Liver (tissue), 9 donors: ENCODE measurements around the gene SLC4A8. TPM values are rescaled to one million over a fixed set of nuclear protein-coding genes. Genes with fewer than 3 reads are reported as not detected.

Experiments
- DNase-seq: peaks from one replicate; pipeline ENCODE4 v3.0.0-alpha.2; 2017; ENCODE audit warnings: low spot score
- H3K27ac ChIP-seq, 2 donors: one replicate each; pipeline ENCODE4 v1.7.0; 2013; ENCODE audit warnings: inconsistent platforms in 2 of 2, low read length in 2 of 2, control low read depth in 1 of 2, low read depth in 1 of 2, mild to moderate bottlenecking in 1 of 2
- H3K27me3 ChIP-seq, 4 donors: one replicate each; pipeline versions ENCODE4 v1.6.1 to v1.7.0; 2013; ENCODE audit warnings: low read length in 3 of 4, inconsistent platforms in 1 of 4, mild to moderate bottlenecking in 1 of 4, moderate library complexity in 1 of 4; ENCODE audit not compliant: control insufficient read depth in 4 of 4, insufficient read depth in 4 of 4
- H3K36me3 ChIP-seq, 4 donors: one replicate each; pipeline versions ENCODE4 v1.6.1 to v1.7.0; 2013; ENCODE audit warnings: low read length in 3 of 4, mild to moderate bottlenecking in 3 of 4, low read depth in 1 of 4, moderate library complexity in 1 of 4; ENCODE audit not compliant: control insufficient read depth in 4 of 4, insufficient read depth in 3 of 4
- H3K4me1 ChIP-seq, 4 donors: one replicate each; pipeline versions ENCODE4 v1.6.1 to v1.7.0; 2013; ENCODE audit warnings: low read length in 3 of 4, mild to moderate bottlenecking in 3 of 4, moderate library complexity in 1 of 4; ENCODE audit not compliant: control insufficient read depth in 4 of 4, insufficient read depth in 4 of 4
- H3K4me3 ChIP-seq, 3 donors: one replicate each; pipeline versions ENCODE4 v1.6.1 to v1.7.0; 2013; ENCODE audit warnings: low read length in 3 of 3, control low read depth in 1 of 3, low read depth in 1 of 3, mild to moderate bottlenecking in 1 of 3
- H3K9ac ChIP-seq, 2 donors: one replicate each; pipeline ENCODE4 v1.7.0; 2013; ENCODE audit warnings: low read length in 2 of 2, mild to moderate bottlenecking in 2 of 2, moderate library complexity in 2 of 2, control low read depth in 1 of 2, low read depth in 1 of 2
- H3K9me3 ChIP-seq, 4 donors: one replicate each; pipeline versions ENCODE4 v1.6.1 to v1.7.0; 2013; ENCODE audit warnings: low read length in 3 of 4; ENCODE audit not compliant: control insufficient read depth in 4 of 4
- ATF3 ChIP-seq: IDR thresholded peaks from 2 replicates; pipeline ENCODE4 v1.6.1; 2016; ENCODE audit warnings: antibody characterized with exemption
- EGR1 ChIP-seq, 2 donors: IDR thresholded peaks; 2 replicates each; pipeline ENCODE4 v1.6.1; 2016 to 2018; ENCODE audit warnings: antibody characterized with exemption in 2 of 2, low read depth in 2 of 2
- FOXA1 ChIP-seq: IDR thresholded peaks from 2 replicates; pipeline ENCODE4 v1.6.1; 2016; ENCODE audit warnings: antibody characterized with exemption
- FOXA2 ChIP-seq: IDR thresholded peaks from 2 replicates; pipeline ENCODE4 v1.6.1; 2016; ENCODE audit warnings: antibody characterized with exemption
- GABPA ChIP-seq, 2 donors: IDR thresholded peaks in 1 of 2; conservative IDR thresholded peaks in 1 of 2; 2 replicates each; pipeline ENCODE4 v1.6.1; 2016; ENCODE audit warnings: antibody characterized with exemption in 2 of 2, mild to moderate bottlenecking in 1 of 2, moderate library complexity in 1 of 2
- HNF4A ChIP-seq, 2 donors: conservative IDR thresholded peaks; 2 replicates each; pipeline ENCODE4 v1.6.1; 2016; ENCODE audit warnings: antibody characterized with exemption in 2 of 2, mild to moderate bottlenecking in 2 of 2
- HNF4G ChIP-seq: IDR thresholded peaks from 2 replicates; pipeline ENCODE4 v1.6.1; 2016; ENCODE audit warnings: antibody characterized with exemption
- JUND ChIP-seq, 2 donors: IDR thresholded peaks; 2 replicates each; pipeline ENCODE4 v1.6.1; 2016; ENCODE audit warnings: antibody characterized with exemption in 2 of 2
- MAX ChIP-seq: IDR thresholded peaks from 2 replicates; pipeline ENCODE4 v1.6.1; 2016; ENCODE audit warnings: antibody characterized with exemption
- NR2F2 ChIP-seq: IDR thresholded peaks from 2 replicates; pipeline ENCODE4 v1.6.1; 2016; ENCODE audit warnings: antibody characterized with exemption
- RAD21 ChIP-seq, 2 donors: IDR thresholded peaks; 2 replicates each; pipeline ENCODE4 v1.6.1; 2016; ENCODE audit warnings: antibody characterized with exemption in 2 of 2, mild to moderate bottlenecking in 2 of 2
- REST ChIP-seq: IDR thresholded peaks from 2 replicates; pipeline ENCODE4 v1.6.1; 2016; ENCODE audit warnings: antibody characterized with exemption, mild to moderate bottlenecking
- RXRA ChIP-seq, 2 donors: IDR thresholded peaks; 2 replicates each; pipeline ENCODE4 v1.6.1; 2017 to 2018; ENCODE audit warnings: antibody characterized with exemption in 2 of 2, mild to moderate bottlenecking in 1 of 2
- SP1 ChIP-seq: IDR thresholded peaks from 2 replicates; pipeline ENCODE4 v1.6.1; 2018; ENCODE audit warnings: antibody characterized with exemption, mild to moderate bottlenecking
- TAF1 ChIP-seq: conservative IDR thresholded peaks from 2 replicates; pipeline ENCODE4 v1.6.1; 2016; ENCODE audit warnings: antibody characterized with exemption, mild to moderate bottlenecking
- YY1 ChIP-seq: IDR thresholded peaks from 2 replicates; pipeline ENCODE4 v1.6.1; 2016; ENCODE audit warnings: antibody characterized with exemption, mild to moderate bottlenecking
- WGBS: extraction: QIAGEN DNeasy Blood & Tissue Kit; methylation state at CpG from one replicate; pipeline ENCODE4 v1.1.7; 2013; 5-methylcytosine and 5-hydroxymethylcytosine counted together
- polyA plus RNA-seq, 2 donors: library from polyadenylated mRNA; stranded (reverse) in 1 of 2; unstranded in 1 of 2; fragments of 200-250 nt in 1 of 2; fragments of >200 nt in 1 of 2; fragmentation: Nextera tagmentation in 1 of 2; extraction: Ambion mirVana in 1 of 2; gene quantifications; one replicate each; pipeline versions ENCODE4 v1.2.1 to v1.2.3, GENCODE V29; 2013 to 2015
- total RNA-seq, 2 donors: library from RNA; depleted of rRNA; stranded (reverse); fragments of >200 nt; gene quantifications; one replicate each; pipeline ENCODE4 v1.2.3, GENCODE V29; 2014
- TF ChIP-seq, protein P1 (sequence below): fragments of 150-350 bp; IDR thresholded peaks from 2 replicates; pipeline ENCODE4 v1.5.1; 2017; ENCODE audit warnings: improper control_type of control experiment, low read depth, low read length; ENCODE audit not compliant: missing input control
- TF ChIP-seq, protein P2 (sequence below): IDR thresholded peaks from 2 replicates; pipeline ENCODE4 v1.6.1; 2016; ENCODE audit warnings: antibody characterized with exemption
- donor health status: healthy.
- donor health status: healthy.
- donor health status: healthy.
- donor health status: healthy.
- donor health status: healthy.

SLC4A8 gene
- total and polyA plus RNA-seq, 4 donors = 0.07 to 1.0 (median 0.75) TPM; not detected in 1

DNA sequence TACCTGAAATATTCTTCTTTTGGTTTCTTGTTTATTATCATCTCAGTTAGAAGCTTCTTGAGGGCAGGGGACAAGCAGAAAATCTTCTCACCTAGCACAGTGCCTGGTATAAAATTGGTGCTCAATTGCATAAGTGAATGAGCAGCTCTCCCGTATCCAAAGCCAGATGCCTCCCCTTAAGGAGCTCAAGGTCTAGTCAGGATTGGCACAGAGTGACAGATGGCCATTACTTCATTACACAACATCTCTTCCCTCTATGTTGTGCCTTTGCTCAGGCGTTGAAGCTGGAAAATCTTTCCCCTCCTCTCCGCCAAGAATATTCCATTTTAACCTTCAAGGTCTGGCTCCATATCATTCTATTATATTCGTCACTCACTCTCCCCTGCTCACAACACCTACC, 3.6 kb downstream of the SLC4A8 start:
- Histone ChIP-seq H3K27me3 (no peaks in the 10 kb centered on the region), H3K27ac (no peak overlapping the region), H3K36me3 (no peaks in the 10 kb centered on the region), H3K9me3 (no peaks in the 10 kb centered on the region), H3K4me3 (no peak overlapping the region), H3K4me1 (peaks cover 0 to 5% (median 3%) of the 10 kb centered on the region in 4 donors), H3K9ac (no peak overlapping the region)
- DNase-seq = no peak
- no peak for TF ChIP-seq RXRA (IDR thresholded peaks at IDR 0.05)
- WGBS = 95% methylated on average over 4 of the region's 4 CpGs

- H3K4me3 ChIP-seq = no peak overlapping the region
- no peak overlapping the region for H3K9ac ChIP-seq
- TF ChIP-seq MAX = no peak
- no peak for TF ChIP-seq SP1
- no peak for DNase-seq
- H3K36me3 ChIP-seq = no peaks in the 10 kb centered on the region
- WGBS = 97% methylated on average over 4 of the region's 4 CpGs
- H3K27me3 ChIP-seq = no peaks in the 10 kb centered on the region
- peaks cover 0 to 5% (median 4%) of the 10 kb centered on the region in 4 donors for H3K4me1 ChIP-seq
- H3K27ac ChIP-seq = no peak overlapping the region
- no peaks in the 10 kb centered on the region for H3K9me3 ChIP-seq
Measured at GRCh38 chr12:51429700-51430099, 5.1 kb downstream of the SLC4A8 start.

GRCh38 chr12:51430196-51430895, 5.7 kb downstream of the SLC4A8 start:
- DNase-seq = no peak
- Histone ChIP-seq H3K36me3 (no peaks in the 10 kb centered on the region), H3K27me3 (no peaks in the 10 kb centered on the region), H3K4me1 (peaks cover 0 to 3% (median 0%) of the 10 kb centered on the region in 4 donors), H3K9me3 (no peaks in the 10 kb centered on the region), H3K4me3 (no peak overlapping the region), H3K27ac (no peak overlapping the region), H3K9ac (no peak overlapping the region)
- WGBS = 31% methylated on average over 4 of the region's 4 CpGs
- TF ChIP-seq SP1 (no peak), MAX (no peak), NR2F2 (no peak), RXRA (IDR thresholded peaks at IDR 0.05) (no peak), HNF4A (conservative IDR thresholded peaks at IDR 0.05) (no peak), RAD21 (IDR thresholded peaks at IDR 0.05) (no peak), JUND (IDR thresholded peaks at IDR 0.05) (no peak), FOXA1 (no peak), FOXA2 (no peak), ATF3 (no peak), REST (no peak), TAF1 (no peak), HNF4G (no peak), YY1 (no peak), GABPA (IDR thresholded peaks at IDR 0.05 in 1 of 2, conservative IDR thresholded peaks at IDR 0.05 in 1 of 2) (no peak), EGR1 (IDR thresholded peaks at IDR 0.05; ENCODE audit: low read depth in 2 of 2) (no peak)
- TF ChIP-seq, protein P1, sequence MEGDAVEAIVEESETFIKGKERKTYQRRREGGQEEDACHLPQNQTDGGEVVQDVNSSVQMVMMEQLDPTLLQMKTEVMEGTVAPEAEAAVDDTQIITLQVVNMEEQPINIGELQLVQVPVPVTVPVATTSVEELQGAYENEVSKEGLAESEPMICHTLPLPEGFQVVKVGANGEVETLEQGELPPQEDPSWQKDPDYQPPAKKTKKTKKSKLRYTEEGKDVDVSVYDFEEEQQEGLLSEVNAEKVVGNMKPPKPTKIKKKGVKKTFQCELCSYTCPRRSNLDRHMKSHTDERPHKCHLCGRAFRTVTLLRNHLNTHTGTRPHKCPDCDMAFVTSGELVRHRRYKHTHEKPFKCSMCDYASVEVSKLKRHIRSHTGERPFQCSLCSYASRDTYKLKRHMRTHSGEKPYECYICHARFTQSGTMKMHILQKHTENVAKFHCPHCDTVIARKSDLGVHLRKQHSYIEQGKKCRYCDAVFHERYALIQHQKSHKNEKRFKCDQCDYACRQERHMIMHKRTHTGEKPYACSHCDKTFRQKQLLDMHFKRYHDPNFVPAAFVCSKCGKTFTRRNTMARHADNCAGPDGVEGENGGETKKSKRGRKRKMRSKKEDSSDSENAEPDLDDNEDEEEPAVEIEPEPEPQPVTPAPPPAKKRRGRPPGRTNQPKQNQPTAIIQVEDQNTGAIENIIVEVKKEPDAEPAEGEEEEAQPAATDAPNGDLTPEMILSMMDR = no peak
- TF ChIP-seq, protein P2, sequence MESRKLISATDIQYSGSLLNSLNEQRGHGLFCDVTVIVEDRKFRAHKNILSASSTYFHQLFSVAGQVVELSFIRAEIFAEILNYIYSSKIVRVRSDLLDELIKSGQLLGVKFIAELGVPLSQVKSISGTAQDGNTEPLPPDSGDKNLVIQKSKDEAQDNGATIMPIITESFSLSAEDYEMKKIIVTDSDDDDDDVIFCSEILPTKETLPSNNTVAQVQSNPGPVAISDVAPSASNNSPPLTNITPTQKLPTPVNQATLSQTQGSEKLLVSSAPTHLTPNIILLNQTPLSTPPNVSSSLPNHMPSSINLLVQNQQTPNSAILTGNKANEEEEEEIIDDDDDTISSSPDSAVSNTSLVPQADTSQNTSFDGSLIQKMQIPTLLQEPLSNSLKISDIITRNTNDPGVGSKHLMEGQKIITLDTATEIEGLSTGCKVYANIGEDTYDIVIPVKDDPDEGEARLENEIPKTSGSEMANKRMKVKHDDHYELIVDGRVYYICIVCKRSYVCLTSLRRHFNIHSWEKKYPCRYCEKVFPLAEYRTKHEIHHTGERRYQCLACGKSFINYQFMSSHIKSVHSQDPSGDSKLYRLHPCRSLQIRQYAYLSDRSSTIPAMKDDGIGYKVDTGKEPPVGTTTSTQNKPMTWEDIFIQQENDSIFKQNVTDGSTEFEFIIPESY = no peak
